A549 (cell line): Measurements from ENCODE around the gene PGGHG. TPM values are rescaled to one million over a fixed set of nuclear protein-coding genes. Genes with fewer than 3 reads are reported as not detected.
A peak's percentile ranks its signal among the peaks of the same experiment; 100 is the strongest.

Experiments used
- ATAC-seq, 2 experiments: fragments of 200-7000 bp in 1 of 2; fragments of >200 bp in 1 of 2; cut with Nextera tagmentation in 1 of 2; cut with Tn5 transposase in 1 of 2; 3 replicates each; pipeline versions ENCODE4 v1.8.0 to v1.9.1; 2018 to 2020; ENCODE audit warnings: mild to moderate bottlenecking in 1 of 2, moderate library complexity in 1 of 2
- CTCF ChIA-PET: fragments of 300-600 bp; sonication (Branson Sonifier 250); formaldehyde crosslinking; extraction: SDS; loops from one replicate; lab custom pipeline; 2021; ENCODE audit warnings: antibody characterized with exemption, inconsistent platforms; lab: Yijun Ruan, JAX
- POLR2A ChIA-PET: fragments of 350-600 bp; formaldehyde crosslinking; extraction: SDS; loops from one replicate; lab custom pipeline; 2021; ENCODE audit warnings: antibody characterized with exemption, inconsistent platforms; lab: Yijun Ruan, JAX
- DNase-seq, 2 experiments: peaks; one replicate each; pipeline versions ENCODE4 v3.0.0 to v3.0.0-alpha.2; 2011 to 2016; ENCODE audit warnings: low read depth in 1 of 2, low spot score in 1 of 2
- FAIRE-seq: peaks from 2 replicates; lab custom pipeline; 2011; peaks lifted over from hg19 to GRCh38; lab: Jason Lieb, UNC
- H3K27ac ChIP-seq, 2 experiments: fragments of >200 bp; sonication (Bioruptor Twin); formaldehyde crosslinking; 3 replicates each; pipeline ENCODE4 v1.5.1; 2016 to 2017
- H3K4me1 ChIP-seq: fragments of >200 bp; sonication (Bioruptor Twin); formaldehyde crosslinking; 3 replicates; pipeline ENCODE4 v1.6.1; 2016
- H3K4me2 ChIP-seq: fragments of >200 bp; sonication (Bioruptor Twin); formaldehyde crosslinking; 3 replicates; pipeline ENCODE4 v1.6.1; 2016
- H3K4me3 ChIP-seq: fragments of >200 bp; sonication (Bioruptor Twin); formaldehyde crosslinking; 3 replicates; pipeline ENCODE4 v1.5.1; 2016
- H3K9me3 ChIP-seq: fragments of >200 bp; sonication (Bioruptor Twin); formaldehyde crosslinking; 3 replicates; pipeline ENCODE4 v1.6.1; 2016
- CHD2 ChIP-seq: fragments of 150-350 bp; IDR thresholded peaks from 2 replicates; pipeline ENCODE4 v1.6.1; 2014; ENCODE audit warnings: low read length; ENCODE audit not compliant: partially characterized antibody
- CHD4 ChIP-seq: fragments of 200-600 bp; sonication (generic); IDR thresholded peaks from 2 replicates; pipeline ENCODE4 v1.6.1; 2016; ENCODE audit warnings: antibody characterized with exemption, mild to moderate bottlenecking, borderline replicate concordance
- EP300 ChIP-seq, 2 experiments: fragments of >200 bp; sonication (Bioruptor Twin); formaldehyde crosslinking; IDR thresholded peaks; 2 replicates in 1 of 2; 3 replicates in 1 of 2; pipeline ENCODE4 v1.6.1; 2016 to 2017
- FOSB ChIP-seq: fragments of 250-450 bp; sonication (Bioruptor Pico); IDR thresholded peaks from 2 replicates; pipeline ENCODE4 v1.5.0; 2020; ENCODE audit warnings: mild to moderate bottlenecking, moderate library complexity
- FOXS1 ChIP-seq: fragments of 250-450 bp; sonication (Bioruptor Pico); IDR thresholded peaks from 2 replicates; pipeline ENCODE4 v1.5.0; 2020; ENCODE audit warnings: mild to moderate bottlenecking, moderate library complexity
- HDAC2 ChIP-seq: fragments of 200-600 bp; sonication (generic); IDR thresholded peaks from 2 replicates; pipeline ENCODE4 v1.6.1; 2016
- HOXB13 ChIP-seq: fragments of 250-450 bp; sonication (Bioruptor Pico); IDR thresholded peaks from 2 replicates; pipeline ENCODE4 v1.5.0; 2020; ENCODE audit warnings: low read depth, mild to moderate bottlenecking, moderate library complexity
- HOXB5 ChIP-seq: fragments of 250-450 bp; sonication (Bioruptor Pico); IDR thresholded peaks from 2 replicates; pipeline ENCODE4 v1.5.0; 2020; ENCODE audit warnings: mild to moderate bottlenecking, moderate library complexity
- JUN ChIP-seq, 2 experiments: fragments of >200 bp; sonication (Bioruptor Twin); formaldehyde crosslinking; IDR thresholded peaks; 2 replicates in 1 of 2; 3 replicates in 1 of 2; pipeline ENCODE4 v1.6.1; 2016 to 2017
- KDM1A ChIP-seq: fragments of 200-600 bp; sonication (generic); IDR thresholded peaks from 2 replicates; pipeline ENCODE4 v1.6.1; 2016; ENCODE audit warnings: low read depth, mild to moderate bottlenecking
- KDM5A ChIP-seq: fragments of 200-600 bp; sonication (generic); IDR thresholded peaks from 2 replicates; pipeline ENCODE4 v1.6.1; 2016; ENCODE audit warnings: antibody characterized with exemption, mild to moderate bottlenecking
- MAZ ChIP-seq: fragments of 150-350 bp; IDR thresholded peaks from 2 replicates; pipeline ENCODE4 v1.6.1; 2014; ENCODE audit warnings: antibody characterized with exemption, low read depth, low read length, borderline replicate concordance
- POLR2A ChIP-seq: IDR thresholded peaks from 2 replicates; pipeline ENCODE4 v1.6.1; 2012; ENCODE audit warnings: mild to moderate bottlenecking, low read length
- REST ChIP-seq: fragments of 200-600 bp; sonication (generic); IDR thresholded peaks from 2 replicates; pipeline ENCODE4 v1.6.1; 2016; ENCODE audit warnings: antibody characterized with exemption, mild to moderate bottlenecking, moderate library complexity
- SMC3 ChIP-seq: fragments of >200 bp; sonication (Bioruptor Twin); formaldehyde crosslinking; IDR thresholded peaks from 3 replicates; pipeline ENCODE4 v1.6.1; 2018; ENCODE audit warnings: inconsistent platforms
- ZFP36 ChIP-seq: fragments of 450-650 bp; IDR thresholded peaks from 2 replicates; pipeline ENCODE4 v1.6.1; 2014; ENCODE audit warnings: borderline replicate concordance; ENCODE audit not compliant: partially characterized antibody
- ZNF302 ChIP-seq: fragments of 250-450 bp; sonication (Bioruptor Pico); IDR thresholded peaks from 2 replicates; pipeline ENCODE4 v1.9.0; 2021; ENCODE audit warnings: inconsistent platforms, mild to moderate bottlenecking, moderate library complexity
- ZSCAN20 ChIP-seq: fragments of 250-450 bp; sonication (Bioruptor Pico); IDR thresholded peaks from 2 replicates; pipeline ENCODE4 v1.8.0; 2022; ENCODE audit warnings: mild to moderate bottlenecking, moderate library complexity
- WGBS: methylation state at CpG from one replicate; pipeline ENCODE4 v1.1.6; 2017; ENCODE audit errors: missing lambda C conversion rate; 5-methylcytosine and 5-hydroxymethylcytosine counted together
- polyA plus RNA-seq, 4 experiments: library from polyadenylated mRNA; depleted of rRNA in 3 of 4; stranded (reverse); fragments of >200 nt; fragmentation: RNase III in 1 of 4; extraction: RNeasy Plus Mini Kit Qiagen cat#74134 plus additional on column Dnase treatment in 1 of 4; gene quantifications; 2 replicates in 3 of 4; 3 replicates in 1 of 4; pipeline ENCODE4 v1.2.3, GENCODE V29; 2011 to 2017
- TF ChIP-seq, protein P1 (sequence below): fragments of >200 bp; sonication (Bioruptor Twin); formaldehyde crosslinking; IDR thresholded peaks from 2 replicates; pipeline ENCODE4 v1.6.1; 2016

The PGGHG gene
- polyA plus RNA-seq, 2 of the 4 experiments (the other 2 are of a cell fraction), result 7.2 to 19.5 TPM

DNA sequence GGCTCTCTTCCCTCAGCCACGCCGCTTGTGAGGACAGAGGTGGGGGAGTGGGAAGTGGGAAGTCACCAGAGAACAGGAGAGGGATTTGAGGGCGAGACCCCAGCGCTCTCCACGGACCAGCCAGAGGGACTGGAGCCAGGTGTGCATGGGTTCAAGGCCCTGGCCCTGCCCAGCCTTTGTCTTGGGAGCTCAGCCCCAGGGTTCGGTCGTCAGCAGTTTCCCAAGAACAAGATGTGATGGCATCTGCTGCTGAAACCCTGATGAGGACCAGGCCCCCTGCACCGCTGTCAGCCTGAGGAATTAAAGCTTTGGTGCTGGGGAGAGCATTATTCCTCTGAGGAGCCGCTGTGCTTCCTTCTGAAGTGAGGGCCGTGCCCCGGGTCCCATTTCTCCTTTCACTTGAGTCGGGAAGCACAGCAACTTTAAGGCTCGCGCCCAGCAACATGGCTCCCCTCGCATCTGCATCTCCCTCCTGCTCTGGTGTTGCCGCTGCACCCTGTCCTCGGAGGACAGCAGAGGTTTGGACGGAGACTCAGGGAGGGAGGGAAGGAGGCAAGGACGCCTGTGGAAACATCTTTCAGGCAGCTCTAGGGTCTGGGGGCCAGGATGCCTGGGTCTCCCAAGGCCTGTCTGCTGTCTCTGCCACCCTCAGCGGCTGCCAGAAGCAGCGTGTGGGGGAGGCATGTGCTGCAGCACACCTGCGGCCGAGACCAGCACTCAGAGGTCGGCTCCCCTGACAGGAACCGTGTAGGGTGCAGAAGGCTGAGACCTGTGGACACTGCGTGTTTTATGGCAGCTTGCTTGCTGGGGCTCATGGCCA, 6.6 kb downstream of the PGGHG start:
- CTCF ChIA-PET, result interaction anchor here (8.7 kb wide), 1 partner anchor 11 kb away, joined by 49 read pairs; the partner anchor contains the start of gene IFITM2
- FAIRE-seq (no peak), DNase-seq (no peak), ATAC-seq (no peak)
- WGBS, result 87% methylated on average over 25 of the region's 26 CpGs
- POLR2A ChIA-PET, result no interaction called here
- TF ChIP-seq CHD2, result no peak
- no peak for TF ChIP-seq HOXB5 (CRISPR knock-in tag)
- TF ChIP-seq, protein P1, sequence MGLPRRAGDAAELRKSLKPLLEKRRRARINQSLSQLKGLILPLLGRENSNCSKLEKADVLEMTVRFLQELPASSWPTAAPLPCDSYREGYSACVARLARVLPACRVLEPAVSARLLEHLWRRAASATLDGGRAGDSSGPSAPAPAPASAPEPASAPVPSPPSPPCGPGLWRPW, result no peak
- TF ChIP-seq POLR2A, result no peak
- Histone ChIP-seq H3K4me2 (no peak overlapping the region), H3K9me3 (no peaks in the 10 kb centered on the region), H3K4me3 (no peak overlapping the region), H3K27ac (no peak overlapping the region), H3K4me1 (no peaks in the 10 kb centered on the region)

DNA sequence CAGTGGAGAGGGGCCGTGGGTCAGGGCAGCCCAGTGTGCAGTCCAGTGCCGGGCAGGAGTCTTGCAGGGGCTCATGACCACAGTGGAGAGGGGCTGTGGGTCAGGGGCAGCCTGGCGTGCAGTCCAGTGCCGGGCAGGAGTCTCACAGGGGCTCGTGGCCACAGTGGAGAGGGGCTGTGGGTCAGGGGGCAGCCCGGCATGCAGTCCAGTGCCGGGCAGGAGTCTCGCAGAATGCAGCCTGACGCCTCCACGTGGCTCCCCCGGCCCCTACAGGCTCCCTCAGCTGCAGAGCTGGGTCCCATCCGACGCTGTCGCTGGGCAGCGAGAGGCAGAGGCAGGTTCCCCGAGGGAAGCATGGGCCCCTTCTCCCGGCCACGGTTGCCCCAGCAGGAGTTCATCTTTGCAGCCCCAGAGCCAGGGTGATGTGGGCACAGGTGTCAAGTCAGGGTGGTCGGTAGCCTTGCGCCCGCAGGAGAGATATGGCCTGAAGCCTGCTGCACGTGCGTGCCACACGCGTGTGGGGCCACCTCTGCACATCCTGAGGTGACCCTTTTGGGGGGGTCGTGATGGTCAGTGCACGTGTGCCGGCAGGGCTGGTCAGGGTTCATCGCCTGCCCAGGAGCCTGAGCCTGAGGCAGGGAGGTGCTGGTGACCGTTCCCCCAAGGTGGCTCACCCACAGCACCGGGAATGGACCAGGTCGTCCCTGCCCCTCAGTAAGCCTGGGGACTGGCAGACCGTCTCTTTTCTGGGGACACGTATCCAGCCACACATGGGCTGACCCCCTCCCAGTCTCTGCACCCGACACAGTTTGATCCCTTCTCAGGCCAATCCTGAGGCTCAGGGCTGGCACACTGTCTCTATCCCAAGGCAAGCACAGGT, 7.5 kb downstream of the PGGHG start:
- TF ChIP-seq CHD2 (no peak), KDM1A (no peak), SMC3 (no peak), ZFP36 (no peak), KDM5A (no peak), FOXS1 (CRISPR knock-in tag) (no peak), ZSCAN20 (CRISPR knock-in tag) (no peak)
- FAIRE-seq (no peak), DNase-seq (no peak), ATAC-seq (no peak)
- ChIA-PET CTCF (interaction anchor here (8.7 kb wide), 1 partner anchor 10 kb away, joined by 49 read pairs; the partner anchor contains the start of gene IFITM2), POLR2A (no interaction called here)
- 83% methylated on average over 18 of the region's 35 CpGs for WGBS
- Histone ChIP-seq H3K4me3 (no peak overlapping the region), H3K9me3 (no peaks in the 10 kb centered on the region), H3K4me1 (no peaks in the 10 kb centered on the region), H3K27ac (no peak overlapping the region), H3K4me2 (no peak overlapping the region)

GRCh38 chr11:297051-297585, 8.2 kb downstream of the PGGHG start:
- DNase-seq (no peak), ATAC-seq (peak; percentile 15 to 24; a peak in 4 of 6 replicates), FAIRE-seq (no peak)
- Histone ChIP-seq H3K4me1 (no peaks in the 10 kb centered on the region), H3K4me2 (no peak overlapping the region), H3K9me3 (no peaks in the 10 kb centered on the region), H3K4me3 (no peak overlapping the region), H3K27ac (no peak overlapping the region)
- CTCF ChIA-PET, result no interaction called here
- POLR2A ChIA-PET, result no interaction called here
- no peak for TF ChIP-seq HDAC2
- no peak for TF ChIP-seq HOXB13
- TF ChIP-seq FOSB (CRISPR knock-in tag), result no peak
- TF ChIP-seq MAZ, result no peak
- no peak for TF ChIP-seq ZNF302 (CRISPR knock-in tag)
- TF ChIP-seq REST, result no peak
- no peak for TF ChIP-seq JUN (IDR thresholded peaks at IDR 0.05)
- no peak for TF ChIP-seq EP300 (IDR thresholded peaks at IDR 0.05)
- no peak for TF ChIP-seq CHD4
- 52% methylated on average over 8 of the region's 13 CpGs for WGBS
